Bronchial epithelial cell (primary cell): ENCODE data around the gene ULK4. TPM values are rescaled to one million over a fixed set of nuclear protein-coding genes. Genes with fewer than 3 reads are reported as not detected.
"Not testable (repeated sequence)": the region's sequence is repeated elsewhere in the genome, so short reads cannot be mapped to it uniquely, and the experiment has no call there.

Source experiments
- DNase-seq: peaks from one replicate; pipeline ENCODE4 v3.0.0-alpha.2; 2010; ENCODE audit warnings: low read depth
- FAIRE-seq: peaks from 2 replicates; lab custom pipeline; 2011; peaks lifted over from hg19 to GRCh38; lab: Jason Lieb, UNC
- H3K27me3 ChIP-seq: 2 replicates; pipeline ENCODE4 v1.5.1; 2011; ENCODE audit warnings: low read length; ENCODE audit not compliant: control insufficient read depth, insufficient read depth
- H3K36me3 ChIP-seq: 2 replicates; pipeline ENCODE4 v1.5.1; 2011; ENCODE audit warnings: low read length; ENCODE audit not compliant: control insufficient read depth, insufficient read depth
- H3K4me3 ChIP-seq: 2 replicates; pipeline ENCODE4 v1.5.1; 2011; ENCODE audit warnings: mild to moderate bottlenecking, low read depth, low read length, control low read depth
- total RNA-seq: library from RNA; depleted of rRNA; stranded (reverse); fragments of >200 nt; gene quantifications from 2 replicates; pipeline ENCODE4 v1.2.1, GENCODE V29; 2014
- TF ChIP-seq, protein P1 (sequence below): IDR thresholded peaks from 2 replicates; pipeline ENCODE4 v1.5.1; 2011; ENCODE audit warnings: mild to moderate bottlenecking, moderate library complexity, low read length, control low read depth, inconsistent platforms; ENCODE audit not compliant: insufficient read depth, severe bottlenecking

The ULK4 gene
- total RNA-seq, 1 donor from 2014 or later, result 3.9 TPM

DNA sequence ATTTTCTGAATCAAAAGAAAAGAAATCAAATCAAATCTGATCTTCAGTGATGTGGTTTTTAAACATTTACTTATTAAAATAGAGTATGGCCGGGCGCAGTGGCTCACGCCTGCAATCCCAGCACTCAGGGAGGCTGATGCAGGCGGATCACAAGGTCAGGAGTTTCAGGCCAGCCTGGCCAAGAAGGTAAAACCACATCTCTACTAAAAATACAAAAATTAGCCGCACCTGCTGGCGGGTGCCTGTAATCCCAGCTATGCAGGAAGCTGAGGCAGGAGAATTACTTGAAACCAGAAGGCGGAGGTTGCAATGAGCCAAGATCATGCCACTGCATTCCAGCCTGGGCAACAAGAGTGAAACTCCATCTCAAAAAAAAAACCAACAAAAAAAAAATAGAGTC is 169.1 kb downstream of the ULK4 start:
- Histone ChIP-seq H3K36me3 (no peaks in the 10 kb centered on the region), H3K27me3 (no peaks in the 10 kb centered on the region), H3K4me3 (no peak overlapping the region)
- no peak for FAIRE-seq
- TF ChIP-seq, protein P1, sequence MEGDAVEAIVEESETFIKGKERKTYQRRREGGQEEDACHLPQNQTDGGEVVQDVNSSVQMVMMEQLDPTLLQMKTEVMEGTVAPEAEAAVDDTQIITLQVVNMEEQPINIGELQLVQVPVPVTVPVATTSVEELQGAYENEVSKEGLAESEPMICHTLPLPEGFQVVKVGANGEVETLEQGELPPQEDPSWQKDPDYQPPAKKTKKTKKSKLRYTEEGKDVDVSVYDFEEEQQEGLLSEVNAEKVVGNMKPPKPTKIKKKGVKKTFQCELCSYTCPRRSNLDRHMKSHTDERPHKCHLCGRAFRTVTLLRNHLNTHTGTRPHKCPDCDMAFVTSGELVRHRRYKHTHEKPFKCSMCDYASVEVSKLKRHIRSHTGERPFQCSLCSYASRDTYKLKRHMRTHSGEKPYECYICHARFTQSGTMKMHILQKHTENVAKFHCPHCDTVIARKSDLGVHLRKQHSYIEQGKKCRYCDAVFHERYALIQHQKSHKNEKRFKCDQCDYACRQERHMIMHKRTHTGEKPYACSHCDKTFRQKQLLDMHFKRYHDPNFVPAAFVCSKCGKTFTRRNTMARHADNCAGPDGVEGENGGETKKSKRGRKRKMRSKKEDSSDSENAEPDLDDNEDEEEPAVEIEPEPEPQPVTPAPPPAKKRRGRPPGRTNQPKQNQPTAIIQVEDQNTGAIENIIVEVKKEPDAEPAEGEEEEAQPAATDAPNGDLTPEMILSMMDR, result no peak
- no peak for DNase-seq

DNA sequence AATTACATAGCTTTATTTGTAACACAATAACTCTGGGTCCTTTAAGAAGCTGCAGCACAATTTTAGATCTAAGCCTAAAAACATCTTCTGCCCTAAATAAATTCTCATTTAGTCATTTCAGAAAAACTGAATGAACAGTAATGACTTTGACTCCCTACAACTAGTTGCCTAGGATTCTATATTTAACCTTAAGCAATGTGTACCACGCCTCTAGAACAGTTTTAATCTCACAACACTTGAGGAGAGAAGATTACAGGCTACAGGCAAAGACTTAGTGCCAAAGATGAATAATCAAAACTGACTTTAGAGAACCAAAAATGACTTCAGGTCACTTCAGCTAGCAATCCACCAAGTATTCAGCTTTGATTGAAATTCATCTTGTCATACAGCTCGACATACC is 192.8 kb downstream of the ULK4 start:
- TF ChIP-seq, protein P1, result no peak

DNA sequence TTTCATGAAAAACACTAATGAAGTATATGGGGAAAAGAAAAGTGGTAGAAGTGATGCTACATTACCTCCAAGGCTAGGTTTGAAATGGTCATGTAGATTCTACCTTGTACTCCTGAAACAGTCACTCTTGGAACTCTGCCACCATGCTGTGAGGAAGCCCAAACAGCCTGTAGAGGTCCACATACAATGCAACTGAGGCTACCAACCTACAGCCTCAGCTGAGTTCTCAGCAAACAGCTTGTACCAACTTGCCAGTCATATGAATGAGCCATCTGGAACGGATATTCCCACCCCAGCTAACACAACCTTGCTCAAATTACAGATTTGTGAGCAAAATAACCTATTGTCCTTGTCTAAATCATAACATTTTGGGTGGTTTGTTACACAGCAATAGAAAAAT is 193.5 kb downstream of the ULK4 start:
- peak; percentile 77 for FAIRE-seq
- peak; percentile 85 for DNase-seq
- H3K27me3 ChIP-seq, result no peaks in the 10 kb centered on the region
- TF ChIP-seq, protein P1, result no peak
- H3K36me3 ChIP-seq, result no peaks in the 10 kb centered on the region
- no peak overlapping the region for H3K4me3 ChIP-seq

More for the DNA sequence above, 192.8 kb downstream of the ULK4 start:
- DNase-seq (no peak), FAIRE-seq (no peak)
- H3K4me3 ChIP-seq, result no peak overlapping the region
- no peaks in the 10 kb centered on the region for H3K27me3 ChIP-seq
- no peaks in the 10 kb centered on the region for H3K36me3 ChIP-seq

DNA sequence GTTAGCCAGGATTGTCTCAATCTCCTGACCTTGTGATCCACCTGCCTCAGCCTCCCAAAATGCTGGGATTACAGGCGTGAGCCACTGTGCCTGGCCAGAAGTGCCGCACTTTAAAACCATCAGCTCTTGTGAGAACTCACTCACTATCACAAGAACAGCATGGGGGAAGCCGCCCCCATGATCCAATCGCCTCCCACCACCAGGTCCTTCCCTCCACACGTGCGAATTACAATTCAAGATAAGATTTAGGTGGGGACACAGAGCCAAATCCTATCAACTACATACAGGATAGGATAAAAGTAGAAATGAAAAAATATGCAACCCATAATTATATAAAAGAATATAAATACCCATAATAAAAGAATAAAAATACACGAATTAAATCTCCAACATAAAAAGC is 199.0 kb downstream of the ULK4 start:
- H3K27me3 ChIP-seq, DNase-seq, FAIRE-seq, H3K4me3 ChIP-seq, H3K36me3 ChIP-seq: not testable (repeated sequence)

DNA sequence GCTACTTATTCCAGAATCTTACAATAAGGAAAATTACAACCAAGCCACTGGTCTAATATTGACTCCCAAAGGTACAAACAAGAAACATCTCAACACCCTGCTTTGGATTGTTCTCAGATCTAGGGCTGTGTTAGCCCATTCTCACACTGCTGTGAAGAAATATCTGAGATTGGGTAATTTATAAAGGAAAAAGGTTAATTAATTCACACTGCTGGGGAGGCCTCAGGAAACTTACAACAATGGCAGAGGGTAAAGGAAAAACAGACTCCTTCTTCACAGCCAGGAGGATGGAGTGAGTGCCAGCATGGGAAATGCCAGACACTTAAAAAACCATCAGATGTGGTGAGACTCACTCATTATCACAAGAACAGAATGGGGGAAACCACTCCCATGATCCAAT is 208.3 kb downstream of the ULK4 start:
- FAIRE-seq (no peak), DNase-seq (no peak)
- Histone ChIP-seq H3K27me3 (no peaks in the 10 kb centered on the region), H3K4me3 (no peak overlapping the region), H3K36me3 (no peaks in the 10 kb centered on the region)
- TF ChIP-seq, protein P1, result no peak

DNA sequence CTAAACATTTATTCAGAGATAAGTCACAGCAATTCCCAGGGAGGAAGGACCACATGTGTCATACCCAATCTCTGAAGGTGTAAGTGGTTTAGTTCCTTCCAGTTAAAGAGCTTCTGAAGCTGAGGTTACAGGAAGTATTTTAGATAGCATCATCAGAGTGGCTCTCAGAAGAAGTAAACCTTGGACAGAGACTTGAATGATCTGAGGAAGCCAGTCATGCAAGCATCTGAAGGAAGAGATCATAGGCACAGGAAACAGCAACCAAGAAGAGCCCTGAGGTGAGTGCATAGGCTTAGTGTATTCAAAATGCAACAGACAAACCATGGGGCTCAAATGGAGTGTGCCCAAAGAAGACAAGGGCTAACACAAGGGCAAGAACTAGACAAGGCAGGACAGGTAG is 210.3 kb downstream of the ULK4 start:
- H3K27me3 ChIP-seq, result no peaks in the 10 kb centered on the region
- H3K4me3 ChIP-seq, result no peak overlapping the region
- no peaks in the 10 kb centered on the region for H3K36me3 ChIP-seq
- FAIRE-seq (no peak), DNase-seq (no peak)
- TF ChIP-seq, protein P1, result no peak
